Large intestine (tissue), 3 donors: ENCODE measurements around the gene FAM20B. TPM values are rescaled to one million over a fixed set of nuclear protein-coding genes. Genes with fewer than 3 reads are reported as not detected.

Experiments
- DNase-seq, 2 donors: peaks; one replicate each; pipeline versions ENCODE4 v3.0.0 to v3.0.0-alpha.2; 2013
- H3K27ac ChIP-seq: one replicate; pipeline ENCODE4 v1.5.1; 2013; ENCODE audit warnings: low read length
- H3K27me3 ChIP-seq: 2 replicates; pipeline ENCODE4 v1.6.1; 2013; ENCODE audit warnings: low read length; ENCODE audit not compliant: control insufficient read depth, insufficient read depth
- H3K36me3 ChIP-seq: 2 replicates; pipeline ENCODE4 v1.6.1; 2013; ENCODE audit warnings: low read length; ENCODE audit not compliant: control insufficient read depth, insufficient read depth
- H3K4me1 ChIP-seq: one replicate; pipeline ENCODE4 v1.6.1; 2013; ENCODE audit warnings: low read length; ENCODE audit not compliant: control insufficient read depth, insufficient read depth
- H3K4me3 ChIP-seq: one replicate; pipeline ENCODE4 v1.5.1; 2013; ENCODE audit warnings: low read length
- H3K9me3 ChIP-seq: one replicate; pipeline ENCODE4 v1.6.1; 2013; ENCODE audit warnings: mild to moderate bottlenecking, low read depth, low read length, moderate library complexity; ENCODE audit not compliant: control insufficient read depth
- WGBS: methylation state at CpG from one replicate; pipeline ENCODE4 v1.1.5; 2013; ENCODE audit warnings: low lambda C conversion rate; ENCODE audit not compliant: insufficient coverage; 5-methylcytosine and 5-hydroxymethylcytosine counted together
- polyA plus RNA-seq: library from polyadenylated mRNA; unstranded; fragments of 120-200 nt; gene quantifications from one replicate; pipeline ENCODE4 v1.2.1, GENCODE V29; 2013

FAM20B gene
- polyA plus RNA-seq, 1 donor = 24.1 TPM

DNA sequence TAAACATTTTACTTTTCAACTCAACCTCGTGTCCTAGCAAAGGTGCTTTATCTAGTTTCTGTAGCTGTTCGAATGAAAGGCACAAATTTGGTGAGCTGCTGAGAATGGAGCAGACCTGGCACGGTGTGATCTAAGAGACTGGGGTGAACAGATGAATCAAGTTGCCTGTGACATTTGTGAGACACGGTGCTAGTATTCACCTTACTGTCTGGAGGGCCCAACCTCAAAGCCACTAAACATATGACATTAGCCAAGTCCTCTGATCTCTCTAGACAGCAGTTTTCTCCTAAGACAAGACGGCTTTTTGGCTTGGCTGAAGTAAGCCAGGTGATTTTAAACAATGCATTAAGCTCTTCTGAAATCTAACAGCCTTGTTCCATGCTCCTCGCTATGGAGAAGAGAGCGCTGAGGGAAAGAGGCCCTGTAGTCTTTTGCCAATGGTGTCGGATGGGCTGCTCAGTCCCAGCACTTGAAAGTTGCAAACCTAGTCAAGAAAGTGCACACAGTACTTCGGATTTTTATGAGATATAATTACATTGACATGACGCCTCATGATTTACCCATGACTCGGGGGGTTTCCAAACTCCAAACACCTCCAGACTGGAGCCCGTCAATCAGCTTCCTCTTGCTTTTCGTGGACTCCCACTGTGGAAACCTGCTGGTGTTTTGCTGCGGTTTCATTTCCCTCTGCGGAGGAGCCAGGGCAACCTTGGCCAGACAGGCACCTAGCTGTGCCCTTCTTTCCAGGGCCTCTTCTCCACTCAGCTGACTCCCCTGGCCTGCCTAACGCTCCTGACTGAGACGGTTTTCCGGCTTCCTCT, 55.4 kb downstream of the FAM20B start:
- H3K27me3 ChIP-seq = no peaks in the 10 kb centered on the region
- DNase-seq = no peak
- peak overlapping the region; percentile 73 for H3K4me3 ChIP-seq
- WGBS = 80% methylated on average over 2 of the region's 18 CpGs
- no peaks in the 10 kb centered on the region for H3K9me3 ChIP-seq
- peaks cover 13% of the 10 kb centered on the region for H3K36me3 ChIP-seq
- H3K27ac ChIP-seq = peak overlapping the region; percentile 50
- H3K4me1 ChIP-seq = peaks cover 11% of the 10 kb centered on the region

DNA sequence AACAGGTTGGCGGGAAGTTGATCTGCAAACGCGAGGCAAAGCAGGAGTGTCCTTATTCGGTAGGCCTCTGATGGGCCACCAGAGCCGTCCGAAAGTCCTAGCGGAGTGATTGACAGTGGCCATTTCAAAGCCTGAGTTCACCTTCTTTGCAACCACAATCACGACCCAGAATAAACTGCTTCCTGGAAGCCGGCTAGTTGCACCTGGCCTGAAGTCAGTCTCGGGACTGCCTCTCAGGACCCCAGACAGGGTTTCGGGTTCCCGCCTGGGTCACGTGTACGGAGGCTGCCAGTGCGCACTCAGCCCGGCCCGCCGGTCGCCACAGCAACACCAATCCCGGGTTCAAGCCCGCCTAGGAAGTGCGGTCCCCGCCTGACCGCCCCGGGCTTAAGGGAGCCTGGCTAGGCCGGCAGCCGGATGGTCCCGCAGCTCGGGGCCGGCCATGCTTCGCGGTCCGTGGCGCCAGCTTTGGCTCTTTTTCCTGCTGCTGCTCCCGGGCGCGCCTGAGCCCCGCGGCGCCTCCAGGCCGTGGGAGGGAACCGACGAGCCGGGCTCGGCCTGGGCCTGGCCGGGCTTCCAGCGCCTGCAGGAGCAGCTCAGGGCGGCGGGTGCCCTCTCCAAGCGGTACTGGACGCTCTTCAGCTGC, 56.1 kb downstream of the FAM20B start, which contains the start of gene TOR3A:
TOR3A (plus strand) TSS at position 384 of the 646 bp plus-strand sequence; CDS start at position 443, 59 bp downstream.
- no peaks in the 10 kb centered on the region for H3K9me3 ChIP-seq
- no peaks in the 10 kb centered on the region for H3K27me3 ChIP-seq
- H3K4me1 ChIP-seq = peaks cover 11% of the 10 kb centered on the region
- no CpG with 5 or more reads among the region's 51 CpGs for WGBS
- peak; percentile 78 to 93 for DNase-seq
- H3K36me3 ChIP-seq = peaks cover 14% of the 10 kb centered on the region
- peak within 1 kb of the TSS; percentile 73 for H3K4me3 ChIP-seq
- peak within 1 kb of the TSS; percentile 50 for H3K27ac ChIP-seq

DNA sequence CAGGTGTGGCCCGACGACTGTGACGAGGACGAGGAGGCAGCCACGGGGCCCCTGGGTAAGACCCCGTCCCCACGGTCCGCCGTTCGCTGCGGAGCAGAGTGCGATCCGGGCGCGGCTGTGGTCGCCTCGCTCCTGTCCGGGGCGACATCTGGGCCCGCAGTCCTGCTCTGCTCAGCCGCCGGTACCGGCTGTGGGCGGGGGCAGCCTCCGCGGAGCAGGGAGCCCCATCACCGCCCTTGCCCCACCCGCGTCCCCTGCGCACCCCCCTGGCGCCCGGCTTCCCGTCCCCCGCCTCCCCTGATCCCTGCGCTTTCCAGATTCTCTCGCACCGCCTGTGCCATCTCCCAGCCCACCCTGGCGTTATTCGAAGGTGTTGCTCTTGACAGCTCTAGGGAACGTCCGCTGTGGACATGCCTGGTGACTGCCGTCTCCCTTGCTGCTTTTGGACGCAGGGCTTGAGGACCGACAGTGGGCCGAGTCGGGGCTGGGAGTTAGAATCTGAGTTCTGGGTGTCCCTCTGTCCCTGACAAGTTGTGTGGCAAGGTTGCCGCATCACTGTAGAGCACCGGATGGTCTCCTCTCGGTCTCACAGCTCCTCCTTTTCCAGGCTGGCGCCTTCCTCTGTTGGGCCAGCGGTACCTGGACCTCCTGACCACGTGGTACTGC, 56.8 kb downstream of the FAM20B start:
- H3K4me3 ChIP-seq = peak overlapping the region; percentile 73
- no CpG with 5 or more reads among the region's 52 CpGs for WGBS
- H3K4me1 ChIP-seq = peaks cover 11% of the 10 kb centered on the region
- no peaks in the 10 kb centered on the region for H3K27me3 ChIP-seq
- no peaks in the 10 kb centered on the region for H3K9me3 ChIP-seq
- DNase-seq = peak in 1 of 2 donors; percentile 60
- peaks cover 21% of the 10 kb centered on the region for H3K36me3 ChIP-seq
- peak overlapping the region; percentile 50 for H3K27ac ChIP-seq

DNA sequence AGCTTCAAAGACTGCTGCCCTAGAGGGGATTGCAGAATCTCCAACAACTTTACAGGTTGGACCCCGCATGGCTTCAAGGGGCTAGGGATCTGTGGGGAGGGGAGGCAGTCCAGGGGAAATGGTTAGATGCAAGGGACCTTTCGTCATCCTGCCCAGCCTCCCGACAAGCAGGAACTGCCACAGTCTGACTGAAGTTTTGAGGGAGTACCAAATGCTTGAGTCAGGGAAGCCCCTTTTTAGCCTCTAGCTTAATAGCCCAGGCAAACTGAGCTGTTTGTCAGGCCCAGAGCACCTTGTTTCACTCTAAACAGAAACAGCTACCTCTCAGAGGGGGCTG, 57.3 kb downstream of the FAM20B start:
- H3K4me1 ChIP-seq = peaks cover 11% of the 10 kb centered on the region
- H3K27me3 ChIP-seq = no peaks in the 10 kb centered on the region
- peak overlapping the region; percentile 73 for H3K4me3 ChIP-seq
- peaks cover 24% of the 10 kb centered on the region for H3K36me3 ChIP-seq
- no peak overlapping the region for H3K27ac ChIP-seq
- H3K9me3 ChIP-seq = no peaks in the 10 kb centered on the region
- no peak for DNase-seq
- WGBS = no CpG with 5 or more reads among the region's 3 CpGs

DNA sequence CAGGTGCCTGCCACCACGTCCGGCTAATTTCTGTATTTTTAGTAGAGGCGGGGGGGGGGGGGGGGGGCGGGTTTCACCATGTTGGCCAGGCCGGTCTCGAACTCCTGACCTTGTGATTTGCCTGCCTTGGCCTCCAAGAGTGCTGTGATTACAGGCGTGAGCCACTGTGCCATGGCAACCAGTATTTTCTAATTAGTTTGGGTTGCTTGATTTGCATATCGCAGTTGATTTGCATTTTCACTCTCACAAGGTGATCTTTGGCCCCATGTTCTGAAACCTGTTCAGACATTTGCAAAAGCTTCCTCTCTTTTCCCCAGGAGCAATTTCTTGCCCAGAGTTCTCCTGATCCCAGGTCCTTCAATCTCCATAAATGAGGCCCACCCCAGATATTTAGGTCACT, 57.8 kb downstream of the FAM20B start:
- H3K27me3 ChIP-seq = no peaks in the 10 kb centered on the region
- H3K27ac ChIP-seq = no peak overlapping the region
- peak in 1 of 2 donors; percentile 34 for DNase-seq
- H3K9me3 ChIP-seq = no peaks in the 10 kb centered on the region
- peaks cover 11% of the 10 kb centered on the region for H3K4me1 ChIP-seq
- WGBS = 80% methylated on average over 1 of the region's 8 CpGs
- no peak overlapping the region for H3K4me3 ChIP-seq
- peaks cover 24% of the 10 kb centered on the region for H3K36me3 ChIP-seq

DNA sequence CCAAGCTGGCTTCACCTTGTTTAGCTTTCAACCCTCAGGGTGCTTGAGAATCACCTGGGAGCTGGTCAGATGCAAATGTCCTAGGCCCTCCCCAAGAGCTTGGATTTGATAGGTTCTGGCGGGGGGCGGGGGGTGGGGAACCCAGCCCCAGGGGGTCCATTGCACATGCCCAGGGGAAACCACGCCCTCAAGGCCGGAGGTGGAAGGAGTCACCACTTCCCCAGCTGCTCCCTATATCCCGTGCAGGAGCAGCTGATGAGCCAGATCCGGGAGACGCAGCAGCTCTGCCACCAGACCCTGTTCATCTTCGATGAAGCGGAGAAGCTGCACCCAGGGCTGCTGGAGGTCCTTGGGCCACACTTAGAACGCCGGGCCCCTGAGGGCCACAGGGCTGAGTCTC, 62.0 kb downstream of the FAM20B start:
- WGBS = no CpG with 5 or more reads among the region's 11 CpGs
- Histone ChIP-seq H3K27ac (no peak overlapping the region), H3K27me3 (no peaks in the 10 kb centered on the region), H3K4me3 (no peak overlapping the region), H3K36me3 (peaks cover 56% of the 10 kb centered on the region), H3K9me3 (no peaks in the 10 kb centered on the region), H3K4me1 (peaks cover 5% of the 10 kb centered on the region)
- no peak for DNase-seq

DNA sequence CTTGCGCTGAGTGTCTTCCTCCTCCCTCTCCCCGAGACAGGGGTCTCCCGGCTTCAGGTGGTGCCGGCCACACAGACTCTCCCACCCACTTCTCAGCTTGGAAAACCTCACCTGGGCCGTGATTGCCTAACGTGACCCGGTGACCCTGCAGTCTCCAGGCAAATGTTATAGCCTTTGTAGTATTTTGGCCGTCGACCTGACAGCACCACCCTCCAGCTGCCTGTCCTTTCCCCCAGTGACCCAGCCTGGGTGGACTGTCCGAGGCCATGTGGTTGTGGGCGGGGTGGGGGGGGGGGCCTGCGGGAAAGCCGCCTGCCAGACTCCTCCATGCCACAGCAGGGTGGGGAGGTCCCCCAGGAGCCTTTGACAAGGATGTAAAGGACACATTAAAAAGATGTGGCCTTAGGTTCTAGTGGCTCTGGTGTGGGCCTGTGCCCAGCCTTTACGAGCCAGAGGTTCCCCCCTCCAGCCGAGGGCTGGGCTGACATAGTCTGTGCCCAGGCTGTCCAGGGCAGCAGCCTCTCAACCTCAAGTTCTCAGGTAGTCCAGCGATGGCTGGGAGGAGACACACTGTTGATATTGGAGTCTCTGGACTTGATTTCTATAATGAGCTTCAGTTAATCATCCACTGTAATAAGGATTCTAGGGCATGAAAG, 64.3 kb downstream of the FAM20B start:
- Histone ChIP-seq H3K4me3 (no peak overlapping the region), H3K27ac (no peak overlapping the region), H3K4me1 (no peaks in the 10 kb centered on the region), H3K9me3 (no peaks in the 10 kb centered on the region), H3K27me3 (no peaks in the 10 kb centered on the region), H3K36me3 (peaks cover 74% of the 10 kb centered on the region)
- no CpG with 5 or more reads among the region's 16 CpGs for WGBS
- DNase-seq = no peak

DNA sequence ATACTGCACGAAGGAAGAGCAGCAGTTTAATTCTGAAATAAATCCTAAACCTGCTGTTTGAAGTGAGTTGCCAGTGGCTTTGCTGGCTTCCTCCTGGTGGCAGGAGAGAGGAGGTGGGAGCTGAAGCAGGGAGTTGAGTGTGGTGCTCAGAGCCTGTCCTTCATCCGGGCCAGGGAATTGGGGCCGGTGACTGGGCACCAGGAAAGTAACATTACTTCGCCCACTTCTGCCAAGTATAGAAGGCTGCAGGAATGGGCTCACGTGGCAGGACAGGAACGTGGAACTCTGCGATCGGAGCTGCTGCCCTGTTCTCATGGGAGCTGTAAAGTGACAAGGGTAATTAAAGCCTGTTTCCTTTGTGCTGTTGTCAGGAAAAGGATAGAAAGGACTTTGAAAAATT, 64.8 kb downstream of the FAM20B start:
- Histone ChIP-seq H3K9me3 (no peaks in the 10 kb centered on the region), H3K4me3 (no peak overlapping the region), H3K36me3 (peaks cover 79% of the 10 kb centered on the region), H3K27me3 (no peaks in the 10 kb centered on the region), H3K4me1 (no peaks in the 10 kb centered on the region), H3K27ac (no peak overlapping the region)
- DNase-seq = no peak
- WGBS = no CpG with 5 or more reads among the region's 8 CpGs

DNA sequence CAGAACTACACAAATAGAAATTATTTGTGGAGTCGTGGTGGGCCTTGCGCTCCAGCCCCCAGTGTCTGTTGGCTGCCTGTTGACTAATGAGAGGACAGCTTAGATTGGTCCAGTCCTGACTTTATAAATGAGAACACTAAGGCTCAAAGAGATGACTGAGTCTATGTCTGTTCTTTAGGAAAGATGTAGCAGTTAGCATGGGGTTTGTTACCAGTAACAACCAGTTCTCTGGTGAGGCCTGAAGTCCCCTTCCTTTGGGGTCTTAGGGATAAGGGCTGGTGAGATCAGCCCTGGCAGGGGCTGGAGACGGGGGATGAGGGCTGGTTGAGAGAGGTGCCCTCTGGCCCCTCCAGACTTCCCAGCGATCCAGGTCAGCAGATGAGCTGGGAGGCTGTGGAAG, 65.2 kb downstream of the FAM20B start:
- WGBS = 80% methylated on average over 1 of the region's 4 CpGs
- Histone ChIP-seq H3K9me3 (no peaks in the 10 kb centered on the region), H3K4me3 (no peak overlapping the region), H3K27ac (no peak overlapping the region), H3K4me1 (no peaks in the 10 kb centered on the region), H3K36me3 (peaks cover 79% of the 10 kb centered on the region), H3K27me3 (no peaks in the 10 kb centered on the region)
- no peak for DNase-seq

DNA sequence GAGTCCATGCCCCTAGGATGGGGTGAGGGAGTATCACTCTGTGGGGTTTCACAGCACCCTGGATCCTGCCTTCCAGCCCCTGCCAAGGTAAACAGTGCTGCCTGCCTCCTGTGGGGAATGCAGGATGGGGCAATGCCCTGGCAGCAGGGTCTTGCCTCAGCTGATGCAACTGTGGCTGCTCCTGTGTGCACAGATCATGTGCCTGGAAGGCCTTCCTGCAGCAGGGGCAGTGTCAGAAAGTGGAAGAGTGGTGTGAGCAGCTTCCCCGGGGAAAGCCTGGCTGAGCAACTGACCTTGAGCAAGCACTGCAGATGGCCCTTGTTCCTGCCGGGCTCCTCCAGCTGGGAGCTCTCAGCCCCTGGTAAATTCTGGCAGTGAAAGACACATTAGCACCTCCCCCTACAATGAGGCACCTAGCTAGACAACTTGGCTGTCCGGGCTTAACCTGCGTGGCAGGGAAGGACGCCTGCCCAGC, 66.0 kb downstream of the FAM20B start:
- Histone ChIP-seq H3K27ac (no peak overlapping the region), H3K36me3 (peaks cover 79% of the 10 kb centered on the region)
- WGBS = no CpG with 5 or more reads among the region's 5 CpGs

More for the DNA sequence above, 66.0 kb downstream of the FAM20B start:
- Histone ChIP-seq H3K27me3 (no peaks in the 10 kb centered on the region), H3K4me3 (no peak overlapping the region), H3K9me3 (no peaks in the 10 kb centered on the region), H3K4me1 (no peaks in the 10 kb centered on the region)
- DNase-seq = no peak
